GM18909 (cell line): ENCODE measurements around the gene NEGR1.

Experiments
- ATAC-seq: cut with Tn5 transposase; IDR thresholded peaks from one replicate; pipeline ENCODE4 v1.9.1; 2021; ENCODE audit warnings: mild to moderate bottlenecking; ENCODE audit not compliant: unreplicated experiment, poor library complexity

NEGR1 gene

DNA sequence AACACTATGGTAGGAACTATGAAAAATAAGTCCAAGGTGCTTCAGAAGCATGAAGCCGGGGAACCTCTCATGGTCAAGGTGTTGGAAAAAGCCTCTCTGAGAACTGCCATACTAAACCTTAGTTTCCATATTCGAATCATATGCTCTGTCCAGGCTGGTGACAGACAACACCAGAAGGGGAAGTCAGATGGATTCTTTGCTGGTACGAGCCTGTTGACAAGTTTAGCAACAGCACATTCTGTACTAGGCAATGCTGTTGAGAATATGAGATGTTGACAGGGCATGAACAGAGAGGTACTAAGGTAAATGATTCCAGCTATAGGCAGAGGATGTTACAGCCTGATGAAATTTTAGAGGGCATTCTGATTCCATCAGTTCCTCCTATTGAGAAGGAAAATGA, 740.2 kb downstream of the NEGR1 start:
- ATAC-seq: no peak

DNA sequence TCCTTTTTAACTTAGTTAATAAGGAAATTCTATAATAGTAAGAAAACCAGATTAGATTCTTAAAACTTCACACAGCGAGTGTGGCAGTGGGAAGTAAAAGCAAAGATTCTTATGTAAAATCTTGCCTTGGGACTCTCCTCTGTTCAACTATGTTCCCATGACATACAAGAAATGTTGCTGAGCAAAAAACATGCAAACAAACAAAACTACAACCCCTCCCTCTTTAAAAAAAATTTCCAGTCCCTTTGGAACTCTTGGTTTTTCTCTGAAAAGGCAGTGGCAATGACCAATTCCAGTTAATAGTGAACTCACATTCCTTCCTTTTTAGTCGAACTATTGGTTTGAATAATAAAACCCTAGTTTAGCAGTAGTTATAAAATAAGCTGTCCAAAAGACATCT, 748.4 kb downstream of the NEGR1 start:
- ATAC-seq: no peak

DNA sequence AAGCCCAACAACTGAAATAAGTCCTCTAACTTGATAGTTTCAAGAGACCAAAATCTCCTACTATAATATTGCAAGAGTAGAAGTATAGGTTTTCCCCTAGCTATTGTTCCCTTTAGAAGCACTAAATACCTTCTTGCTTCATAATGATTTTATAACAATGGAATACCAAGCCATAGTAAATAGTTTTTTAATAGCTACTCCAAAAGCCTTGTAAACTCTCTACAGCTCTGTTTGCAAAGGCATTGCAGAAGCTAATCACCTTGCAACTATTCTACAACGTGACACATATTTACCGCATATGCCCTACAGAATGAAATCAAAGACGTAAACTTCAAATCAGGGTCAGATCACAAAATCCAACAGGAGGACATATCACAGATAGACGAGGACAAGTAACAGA, 750.0 kb downstream of the NEGR1 start:
- ATAC-seq: no peak

DNA sequence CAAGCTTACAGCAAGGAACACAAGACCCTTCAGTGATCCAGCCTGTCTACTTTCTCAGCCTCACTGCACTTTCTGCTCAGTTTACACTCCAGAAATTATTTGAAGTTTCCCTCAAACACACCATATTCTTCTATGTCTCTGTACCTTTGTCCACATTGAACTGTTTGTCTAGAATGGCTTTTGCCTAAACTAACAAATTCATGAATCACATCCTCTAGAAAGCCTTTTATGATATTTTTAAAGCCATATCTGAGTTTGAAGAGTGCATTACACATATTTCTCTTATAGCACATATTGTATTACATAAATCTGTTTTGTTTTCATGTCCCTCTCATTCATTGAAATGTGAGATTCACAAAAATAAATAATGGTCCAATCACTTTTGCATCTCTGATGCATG, 755.5 kb downstream of the NEGR1 start:
- no peak for ATAC-seq

DNA sequence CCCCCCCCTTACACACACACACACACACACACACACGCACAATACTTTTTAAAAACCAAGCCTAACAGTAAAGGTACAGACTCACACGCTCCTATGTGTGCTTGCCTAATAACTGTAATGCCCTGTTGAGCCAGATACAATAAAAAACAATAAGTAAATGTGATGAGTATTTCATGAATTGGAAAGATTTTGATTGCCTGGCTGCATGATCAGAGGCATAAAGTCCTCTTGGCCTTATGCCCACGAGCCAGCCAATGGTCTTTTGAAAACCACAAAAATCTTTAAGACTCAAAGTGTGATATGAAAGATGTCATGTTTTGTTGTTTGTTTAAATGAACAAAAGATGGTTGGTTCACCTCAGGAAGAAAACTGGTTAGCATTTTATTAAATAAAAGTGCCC, 759.6 kb downstream of the NEGR1 start:
- ATAC-seq: no peak

DNA sequence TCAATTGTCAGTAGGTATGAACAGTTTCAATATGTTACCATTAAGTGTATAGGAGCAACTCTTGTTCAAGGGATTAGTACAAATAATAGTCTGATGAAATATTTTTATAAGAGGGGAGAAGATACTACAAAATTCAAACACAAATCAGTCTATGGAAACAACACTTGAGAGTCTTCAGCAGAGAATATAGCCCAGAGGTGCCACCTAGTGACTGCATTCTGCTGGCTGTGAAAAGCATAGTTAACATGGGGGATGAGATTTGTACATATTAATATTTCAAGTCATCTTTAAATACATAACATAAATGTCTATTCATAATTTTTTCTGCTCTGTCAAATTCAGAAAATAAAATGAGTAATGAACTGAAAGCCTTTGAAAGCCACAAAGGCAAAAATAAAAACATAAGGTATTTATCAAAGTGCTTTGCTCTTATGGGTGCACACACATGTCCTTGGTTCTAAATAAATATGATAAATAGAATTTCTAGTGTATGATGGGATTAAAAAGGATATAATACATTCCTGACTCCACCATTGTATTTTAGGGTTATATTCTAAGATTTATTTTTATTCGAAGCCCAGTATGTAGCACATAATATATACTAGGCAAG, 760.6 kb downstream of the NEGR1 start:
- ATAC-seq: peak; percentile 61

DNA sequence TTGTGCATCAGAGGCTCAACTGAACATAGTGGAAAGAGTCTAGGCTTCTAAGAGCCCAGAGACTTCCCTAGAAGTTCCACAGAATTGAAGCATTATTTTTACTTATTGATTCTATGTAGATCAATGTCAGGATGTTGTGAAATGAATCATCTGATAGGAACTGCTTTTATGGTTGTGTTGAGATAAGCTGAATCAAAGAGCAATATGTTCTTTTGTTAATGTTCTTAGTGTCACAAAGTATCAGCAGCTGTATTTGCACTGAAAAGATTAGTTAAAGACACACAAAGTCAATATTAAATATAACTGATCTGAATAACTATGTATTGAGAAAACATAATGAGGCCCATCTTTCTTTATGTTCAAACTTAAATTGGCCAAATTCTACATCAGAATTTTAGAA, 770.8 kb downstream of the NEGR1 start:
- no peak for ATAC-seq

DNA sequence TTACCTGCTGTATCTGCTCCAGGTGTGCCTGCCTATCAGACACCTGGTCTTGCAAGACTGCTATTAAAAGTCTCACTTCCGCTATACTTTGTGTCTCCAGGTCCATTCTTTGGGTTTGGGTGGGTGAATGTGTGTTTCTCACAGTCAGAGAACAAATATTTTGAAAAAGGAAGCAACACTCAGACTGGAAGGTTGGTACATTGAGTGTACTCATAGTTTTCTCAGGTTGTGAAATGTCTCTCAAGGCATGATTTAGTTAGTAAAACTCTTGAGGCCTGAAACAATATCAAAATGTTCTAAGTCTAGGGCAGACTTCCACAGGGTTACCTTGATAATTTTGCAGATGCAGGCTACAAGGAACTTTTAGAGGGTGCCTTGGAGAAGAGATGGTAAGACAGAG, 771.6 kb downstream of the NEGR1 start:
- ATAC-seq: no peak

DNA sequence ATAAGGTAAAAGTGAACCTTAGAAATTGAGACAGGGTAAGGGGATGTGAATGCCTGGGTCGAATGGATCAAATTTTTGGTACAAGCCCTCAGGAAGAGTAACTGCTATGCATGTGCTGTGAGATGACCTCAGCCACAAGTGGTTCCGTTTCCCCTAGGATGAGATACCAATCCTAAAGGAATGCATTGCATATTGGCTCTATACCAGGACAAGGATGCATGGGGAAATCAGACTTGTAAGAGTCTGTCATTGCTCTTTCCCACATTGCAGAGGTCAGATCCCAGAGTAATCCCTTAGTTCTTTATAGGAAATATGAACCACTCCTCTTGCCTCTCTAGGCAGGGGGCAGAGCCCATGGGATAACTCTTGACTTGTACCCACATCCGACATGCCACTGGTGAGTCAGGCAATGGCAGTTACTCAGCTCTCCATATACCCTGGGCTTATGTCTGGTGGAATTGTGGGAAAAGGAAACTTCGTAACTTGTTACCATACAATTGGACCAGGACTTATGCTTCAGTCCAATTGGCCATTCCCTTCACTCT, 773.2 kb downstream of the NEGR1 start:
- no peak for ATAC-seq

DNA sequence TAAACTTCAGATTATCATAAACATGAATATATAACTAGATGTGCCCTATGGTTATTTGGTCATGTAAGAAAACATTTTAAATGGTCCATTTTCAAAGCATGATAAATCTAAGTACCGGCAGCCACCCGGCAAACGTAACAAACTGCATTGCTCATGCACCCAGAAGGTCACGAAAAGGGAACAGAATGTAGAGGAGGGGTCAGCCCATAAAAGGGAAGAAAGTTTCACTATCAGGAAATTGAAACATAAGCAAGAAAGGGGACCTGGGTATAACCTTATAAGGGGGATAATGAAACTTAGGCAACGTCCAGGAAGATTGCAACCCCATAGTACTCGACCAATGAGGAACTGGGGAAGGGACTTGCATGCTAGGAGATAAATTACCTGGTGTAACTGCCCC, 780.3 kb downstream of the NEGR1 start:
- ATAC-seq: no peak

DNA sequence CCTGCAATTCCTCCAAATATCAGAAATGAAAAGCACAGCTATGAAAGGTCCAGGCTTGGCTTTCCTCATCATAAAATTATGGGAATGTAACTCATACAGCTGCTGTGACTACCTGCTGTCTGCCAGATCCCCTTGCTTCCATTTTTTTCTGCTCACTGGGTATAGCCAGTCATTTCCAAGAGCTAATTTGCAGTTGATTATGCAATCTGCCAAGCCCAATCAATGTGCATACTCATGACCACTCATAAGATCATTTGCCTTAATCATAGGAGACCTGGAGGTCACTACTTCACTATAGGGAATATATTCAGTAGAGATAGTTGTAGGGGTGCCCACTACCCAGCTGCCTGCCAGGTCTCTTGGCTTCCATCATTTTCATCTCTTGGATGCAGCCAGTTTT, 783.8 kb downstream of the NEGR1 start:
- ATAC-seq: no peak

DNA sequence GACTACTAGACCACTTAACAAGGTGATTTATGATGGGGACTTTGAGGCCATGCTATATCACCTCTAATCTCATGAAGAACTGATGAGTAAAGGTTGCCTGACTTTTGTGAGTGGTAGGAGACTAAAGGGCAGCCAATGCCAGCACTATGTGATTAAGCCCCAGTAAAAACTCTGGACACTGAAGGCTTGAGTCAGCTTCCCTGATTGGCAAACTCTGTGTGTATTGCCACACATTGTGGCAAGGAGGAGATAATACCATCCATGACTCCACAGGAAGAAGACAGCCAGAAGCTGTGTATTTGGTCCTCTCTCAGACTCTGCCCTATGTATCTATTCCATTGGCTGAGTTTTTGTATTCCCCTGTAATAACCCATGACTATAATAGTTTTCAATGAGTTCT, 788.2 kb downstream of the NEGR1 start:
- ATAC-seq: no peak

DNA sequence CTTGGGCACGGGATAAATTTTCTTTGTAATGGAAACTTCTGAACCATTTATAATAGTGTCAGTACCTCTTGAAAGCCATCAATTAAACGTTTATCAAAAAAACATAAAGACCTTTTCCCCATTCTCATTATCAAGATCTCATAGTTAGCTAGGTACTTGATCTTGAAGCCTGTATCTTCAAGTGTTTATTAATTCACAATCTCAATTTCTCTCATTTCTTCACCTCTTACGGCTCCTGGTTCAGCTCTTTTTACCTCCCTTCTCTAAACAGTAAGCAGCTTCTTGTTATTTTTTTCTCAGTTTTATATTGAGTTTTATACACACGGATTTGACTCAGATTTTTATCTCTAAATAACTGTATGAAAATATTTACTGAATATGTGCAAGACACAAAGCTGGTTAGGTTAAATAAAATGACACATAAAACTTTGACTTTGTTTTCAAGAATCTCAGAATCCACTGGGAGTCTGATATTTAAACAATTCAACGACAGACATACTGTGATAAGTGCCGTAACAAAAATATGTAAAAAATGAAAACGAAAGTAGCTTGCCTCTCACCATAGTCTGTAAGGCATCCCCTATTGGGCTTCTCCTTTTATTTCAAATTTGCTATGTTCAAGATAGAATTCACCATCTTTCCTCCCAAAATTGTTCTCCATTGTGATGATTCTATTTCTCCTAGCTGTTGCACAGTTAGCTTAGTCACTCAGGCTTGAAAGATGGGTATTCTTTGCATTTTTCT, 789.9 kb downstream of the NEGR1 start:
- no peak for ATAC-seq

DNA sequence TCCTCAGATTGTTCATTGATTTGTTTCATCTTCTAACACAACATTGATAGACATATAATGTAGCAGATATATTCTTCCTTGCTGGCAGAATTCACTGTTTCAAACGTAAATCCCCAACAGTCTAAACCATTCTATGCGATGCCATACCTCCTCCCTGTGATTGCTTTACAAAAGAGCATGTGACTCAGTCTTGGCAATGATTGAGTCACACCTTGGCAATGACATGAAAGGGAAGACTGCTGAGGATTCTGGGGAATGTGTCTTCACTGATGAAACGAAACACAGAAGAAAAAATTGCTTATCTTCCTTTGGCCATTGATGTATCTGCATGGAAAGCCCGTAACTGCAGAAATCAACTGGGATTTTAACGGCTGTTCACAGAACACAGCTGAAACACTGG, 791.9 kb downstream of the NEGR1 start:
- no peak for ATAC-seq

DNA sequence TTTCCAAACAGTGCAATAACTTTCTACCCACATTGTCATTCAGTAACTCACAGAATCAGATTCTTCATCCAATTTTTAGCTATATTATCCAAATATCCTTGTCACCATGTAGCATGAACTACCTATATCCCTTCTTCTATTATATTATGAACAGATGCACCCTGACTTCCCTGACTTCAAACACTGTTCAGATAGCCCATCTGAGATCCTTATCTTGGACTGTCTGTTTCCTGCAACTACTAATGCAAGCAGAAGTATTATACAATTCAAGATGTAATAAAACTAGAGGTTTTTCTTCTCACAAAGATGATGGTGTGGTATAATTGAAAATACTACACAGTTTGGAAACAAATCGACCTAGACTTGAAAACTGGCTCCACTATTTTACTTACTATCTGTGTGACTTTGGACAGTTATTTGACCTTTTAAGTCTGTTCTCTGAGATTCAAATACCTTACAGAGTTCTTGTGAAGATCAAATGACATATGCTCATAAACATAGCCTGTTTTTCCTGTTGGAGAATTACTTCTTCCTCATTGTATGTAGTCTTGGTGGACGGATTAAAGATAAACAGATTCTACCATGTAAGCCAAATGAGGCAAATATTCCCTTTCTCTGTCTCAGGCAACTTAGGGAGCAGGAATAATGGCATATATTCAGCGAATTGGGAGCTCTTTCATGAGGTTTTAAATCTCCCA, 793.6 kb downstream of the NEGR1 start:
- no peak for ATAC-seq

DNA sequence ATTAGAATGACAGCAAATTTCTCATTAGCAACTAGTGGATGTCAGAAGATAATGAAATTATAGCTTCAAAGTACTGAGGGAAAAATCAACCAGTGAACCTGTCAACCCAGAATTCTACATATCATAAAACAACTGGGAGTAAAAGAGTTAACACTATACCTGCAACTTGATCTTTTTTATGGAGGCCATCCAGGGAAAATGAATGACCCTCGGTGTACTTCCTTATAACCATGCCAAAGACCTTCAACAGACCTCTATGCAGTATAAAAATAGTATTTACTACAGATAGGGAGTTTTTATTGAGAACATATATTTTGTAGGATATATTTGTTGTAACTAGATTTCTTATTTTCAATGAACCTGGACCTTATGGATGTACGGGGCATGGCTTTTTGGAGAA, 809.0 kb downstream of the NEGR1 start:
- ATAC-seq: no peak

DNA sequence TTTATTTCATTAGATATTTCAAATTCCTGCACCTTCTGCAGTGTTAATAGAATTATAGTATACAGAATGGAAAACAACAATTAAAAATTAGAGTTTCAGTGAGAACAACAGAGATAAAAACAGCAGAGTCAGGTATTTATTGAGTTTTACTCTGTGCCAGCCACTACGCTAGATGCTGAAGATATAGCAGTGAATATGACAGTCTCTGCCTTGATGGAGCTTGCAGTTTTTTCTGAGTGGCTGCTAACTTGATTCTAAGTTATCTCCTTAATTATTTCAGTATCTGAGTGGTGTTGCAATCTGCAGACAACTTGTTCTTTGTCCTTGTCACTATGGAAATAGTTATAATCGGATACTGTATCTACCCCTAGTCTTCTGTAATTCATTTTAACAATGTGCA, 817.2 kb downstream of the NEGR1 start:
- no peak for ATAC-seq

DNA sequence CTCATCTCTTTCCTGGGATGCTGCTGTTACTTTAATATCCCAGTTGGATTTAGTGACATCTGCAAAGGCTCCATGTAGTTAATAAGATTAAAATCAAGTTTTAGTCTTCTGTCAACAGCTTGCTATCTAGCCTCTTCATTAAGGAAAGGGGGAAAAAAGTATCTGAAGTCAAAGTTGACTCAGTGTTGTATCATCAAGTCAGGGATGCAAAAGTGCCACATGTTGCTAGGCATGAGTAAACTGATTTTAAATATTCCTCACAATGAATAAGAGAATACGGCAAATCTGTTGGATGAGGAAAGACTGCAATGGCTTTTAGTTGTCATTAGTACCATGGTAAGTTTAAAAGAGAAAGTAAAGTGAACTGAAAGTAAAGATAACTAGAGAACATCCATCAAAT, 818.3 kb downstream of the NEGR1 start:
- ATAC-seq: no peak

DNA sequence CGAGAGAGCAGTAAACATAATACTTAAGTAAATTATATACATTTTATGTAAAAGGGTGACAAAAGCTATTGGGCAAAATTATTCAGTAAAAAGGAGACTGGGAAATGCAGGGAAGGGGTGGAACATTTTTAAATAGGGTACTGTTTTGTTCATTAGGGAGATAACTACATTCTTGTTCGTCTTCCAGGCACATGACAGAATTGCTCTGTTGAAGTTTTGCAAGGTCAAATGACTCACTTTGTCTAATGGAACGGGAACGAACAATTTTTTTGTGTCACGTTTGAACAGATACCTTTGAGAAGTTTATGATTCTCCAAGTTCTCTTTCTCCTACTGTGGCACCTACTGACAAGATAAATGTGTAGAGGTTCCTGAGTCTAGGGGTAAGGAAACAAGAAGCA, 819.2 kb downstream of the NEGR1 start:
- no peak for ATAC-seq

DNA sequence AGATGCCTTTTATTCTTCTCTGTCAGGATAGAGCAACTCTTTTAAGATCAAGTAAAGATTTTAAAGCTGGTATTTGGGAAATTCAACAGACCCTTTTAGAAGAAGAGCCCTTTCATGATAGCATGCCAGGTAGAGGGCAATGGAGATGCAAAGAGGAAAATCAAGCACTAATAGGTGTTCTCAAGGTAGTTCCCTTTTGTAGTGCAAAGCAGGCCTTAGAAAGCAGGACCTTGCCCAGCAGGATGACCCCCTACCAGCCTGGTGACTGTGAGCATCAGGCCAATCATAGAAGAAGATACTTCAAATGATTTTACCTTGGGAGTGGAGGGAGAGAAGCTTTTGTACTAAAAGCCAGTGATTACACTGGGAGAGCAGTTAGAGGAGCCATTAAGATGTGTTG, 820.1 kb downstream of the NEGR1 start:
- ATAC-seq: no peak

DNA sequence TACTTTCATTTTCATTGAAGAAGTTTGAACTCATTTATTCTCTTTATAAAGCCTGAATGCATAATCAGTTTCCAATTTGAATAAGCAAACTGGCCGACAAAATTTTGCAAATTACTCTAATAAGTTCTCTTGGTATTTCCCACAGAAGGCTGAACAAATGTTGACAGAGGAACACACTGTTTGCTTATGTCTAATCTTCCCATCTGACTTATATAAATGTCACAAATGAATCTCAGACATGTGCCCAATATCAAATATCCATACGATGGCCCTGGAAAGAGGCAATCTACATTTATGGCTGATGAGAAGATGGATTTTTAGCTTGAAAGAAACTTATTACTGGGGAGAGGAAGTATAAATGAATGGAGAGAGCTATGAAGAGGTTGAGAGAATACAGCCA, 820.9 kb downstream of the NEGR1 start:
- no peak for ATAC-seq

DNA sequence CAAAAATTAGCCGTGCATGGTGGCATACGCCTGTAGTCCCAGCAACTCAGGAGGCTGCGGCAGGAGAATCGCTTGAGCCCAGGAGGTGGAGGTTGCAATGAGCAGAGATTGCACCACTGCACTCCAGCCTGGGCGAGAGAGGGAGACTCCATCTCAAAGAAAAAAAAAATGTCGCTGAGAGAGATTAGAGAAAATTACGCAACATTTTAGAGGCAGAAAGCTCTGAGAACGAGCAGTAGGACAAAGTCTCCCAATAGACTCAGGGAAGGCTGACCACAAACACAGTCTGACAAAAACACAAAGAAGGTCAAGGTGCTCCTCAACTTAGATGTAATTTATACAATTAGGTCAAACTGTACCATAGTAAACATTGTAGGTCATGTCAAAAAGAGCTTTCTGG, 833.9 kb downstream of the NEGR1 start:
- ATAC-seq: no peak
